Hematopoietic multipotent progenitor cell treated with erythropoietin and hydrocortisone succinate and interleukin-3 and kit ligand, for 15 days (in vitro differentiated cells): Measurements from ENCODE around the gene FOXC2.

Experiments
- DNase-seq: peaks from one replicate; pipeline ENCODE4 v3.0.0-alpha.2; 2015; ENCODE audit warnings: low spot score

The FOXC2 gene

GRCh38 chr16:86556576-86556975 is 10.1 kb upstream of the FOXC2 start:
- DNase-seq, result no peak

GRCh38 chr16:86557587-86557986 is 9.0 kb upstream of the FOXC2 start:
- DNase-seq, result no peak

- no peak for DNase-seq
Measured at GRCh38 chr16:86558355-86559193, 8.1 kb upstream of the FOXC2 start.

DNA sequence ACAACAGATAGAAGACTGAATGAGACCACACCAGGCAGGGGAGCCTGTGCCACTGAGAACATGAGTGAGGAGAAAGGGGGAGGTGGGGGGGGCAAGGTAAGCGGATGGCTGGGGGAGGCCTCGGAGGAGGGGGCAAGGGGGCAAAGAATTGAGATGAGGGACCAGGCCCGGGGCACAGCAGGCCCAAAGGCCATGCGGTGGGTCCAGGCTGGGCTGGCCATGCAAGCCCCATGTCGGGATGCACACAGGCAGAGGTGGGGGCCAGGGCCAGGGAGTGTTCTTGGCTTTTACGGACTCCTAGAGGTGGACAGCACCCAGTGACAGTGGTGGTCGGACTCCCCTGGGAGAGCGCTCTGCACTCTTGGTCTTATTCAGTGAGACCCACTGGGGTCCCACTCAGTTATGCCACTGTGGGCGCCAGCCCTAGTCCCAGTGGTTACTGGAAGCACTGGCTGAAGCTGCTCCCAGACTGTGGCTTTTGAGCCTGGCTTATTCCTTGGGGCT is 6.8 kb upstream of the FOXC2 start:
- no peak for DNase-seq

- DNase-seq, result no peak
Measured at GRCh38 chr16:86562356-86562755, 4.3 kb upstream of the FOXC2 start.

DNA sequence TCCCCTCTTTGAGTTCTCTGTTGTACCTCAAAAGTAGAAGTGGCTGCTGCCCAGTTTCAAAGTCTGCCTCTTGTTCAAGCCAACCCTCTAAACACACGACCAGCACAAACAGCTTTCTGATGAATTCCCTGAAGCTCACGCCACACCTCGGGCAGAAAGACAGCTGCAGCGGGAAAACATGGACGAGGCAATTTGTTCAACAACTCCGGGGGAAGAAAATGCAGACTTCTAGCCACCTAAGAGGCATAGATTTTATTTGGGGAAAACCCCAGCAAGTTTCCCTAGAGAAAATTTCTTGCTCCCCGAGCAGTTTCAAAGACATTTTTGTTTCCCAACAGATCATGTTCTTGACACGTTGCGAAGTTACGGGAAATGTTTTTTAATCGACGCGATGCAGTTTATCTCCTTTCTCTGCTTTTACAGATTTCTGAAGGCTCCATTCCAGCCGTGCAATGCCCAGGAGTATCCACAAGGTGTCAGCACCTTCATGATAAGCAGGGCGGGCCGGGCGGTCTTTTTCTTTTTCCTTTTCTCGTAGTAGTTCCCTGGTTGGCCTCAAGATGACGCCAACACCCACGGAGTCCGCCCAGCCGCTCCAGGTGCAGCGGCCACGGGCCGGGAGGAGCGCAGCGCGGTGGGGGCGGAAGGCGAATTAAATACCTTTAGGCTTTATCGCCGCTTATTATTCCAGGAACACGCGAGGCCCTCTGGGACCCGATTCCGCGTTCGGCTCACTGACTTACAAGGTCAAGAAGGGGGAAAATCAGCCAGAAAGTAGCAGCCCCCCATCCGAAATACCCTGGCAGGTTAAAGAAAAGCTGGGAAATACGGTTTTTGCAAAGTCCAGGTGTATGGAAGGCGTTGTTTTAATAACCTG is 2.9 kb upstream of the FOXC2 start:
- DNase-seq, result peak; percentile 81

DNA sequence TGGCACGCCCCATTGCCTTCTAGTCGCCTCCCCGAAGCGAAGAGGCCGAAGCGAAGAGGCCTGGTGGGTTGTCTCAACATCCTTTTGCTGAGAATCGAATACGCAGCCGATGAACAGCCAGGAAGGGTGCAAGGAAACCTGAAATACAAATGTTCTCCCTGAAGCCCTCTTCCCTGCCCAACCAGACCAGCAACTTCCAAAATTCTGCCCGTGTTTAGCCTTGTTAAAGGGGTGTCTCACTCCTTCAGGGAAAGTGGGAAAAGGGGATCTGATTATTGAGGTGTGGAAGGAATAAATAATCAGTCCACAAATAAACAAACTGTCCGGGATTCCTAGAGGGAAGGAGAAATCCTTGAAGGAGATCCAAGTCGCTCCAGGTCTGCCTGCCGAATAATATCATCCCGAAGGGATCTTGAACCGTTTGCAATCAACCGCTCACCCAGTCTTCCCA is 1.4 kb upstream of the FOXC2 start:
- no peak for DNase-seq

- DNase-seq, result no peak
Measured at GRCh38 chr16:86565644-86566511, 751 bp upstream of the FOXC2 start.

DNA sequence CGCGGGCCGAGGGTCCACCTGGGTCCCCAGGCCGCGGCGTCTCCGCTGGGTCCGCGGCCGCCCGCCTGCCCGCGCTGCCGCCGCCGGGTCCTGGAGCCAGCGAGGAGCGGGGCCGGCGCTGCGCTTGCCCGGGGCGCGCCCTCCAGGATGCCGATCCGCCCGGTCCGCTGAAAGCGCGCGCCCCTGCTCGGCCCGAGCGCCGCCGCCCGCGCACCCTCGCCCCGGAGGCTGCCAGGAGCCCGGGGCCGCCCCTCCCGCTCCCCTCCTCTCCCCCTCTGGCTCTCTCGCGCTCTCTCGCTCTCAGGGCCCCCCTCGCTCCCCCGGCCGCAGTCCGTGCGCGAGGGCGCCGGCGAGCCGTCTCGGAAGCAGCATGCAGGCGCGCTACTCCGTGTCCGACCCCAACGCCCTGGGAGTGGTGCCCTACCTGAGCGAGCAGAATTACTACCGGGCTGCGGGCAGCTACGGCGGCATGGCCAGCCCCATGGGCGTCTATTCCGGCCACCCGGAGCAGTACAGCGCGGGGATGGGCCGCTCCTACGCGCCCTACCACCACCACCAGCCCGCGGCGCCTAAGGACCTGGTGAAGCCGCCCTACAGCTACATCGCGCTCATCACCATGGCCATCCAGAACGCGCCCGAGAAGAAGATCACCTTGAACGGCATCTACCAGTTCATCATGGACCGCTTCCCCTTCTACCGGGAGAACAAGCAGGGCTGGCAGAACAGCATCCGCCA is 504 bp downstream of the FOXC2 start:
- no peak for DNase-seq

DNA sequence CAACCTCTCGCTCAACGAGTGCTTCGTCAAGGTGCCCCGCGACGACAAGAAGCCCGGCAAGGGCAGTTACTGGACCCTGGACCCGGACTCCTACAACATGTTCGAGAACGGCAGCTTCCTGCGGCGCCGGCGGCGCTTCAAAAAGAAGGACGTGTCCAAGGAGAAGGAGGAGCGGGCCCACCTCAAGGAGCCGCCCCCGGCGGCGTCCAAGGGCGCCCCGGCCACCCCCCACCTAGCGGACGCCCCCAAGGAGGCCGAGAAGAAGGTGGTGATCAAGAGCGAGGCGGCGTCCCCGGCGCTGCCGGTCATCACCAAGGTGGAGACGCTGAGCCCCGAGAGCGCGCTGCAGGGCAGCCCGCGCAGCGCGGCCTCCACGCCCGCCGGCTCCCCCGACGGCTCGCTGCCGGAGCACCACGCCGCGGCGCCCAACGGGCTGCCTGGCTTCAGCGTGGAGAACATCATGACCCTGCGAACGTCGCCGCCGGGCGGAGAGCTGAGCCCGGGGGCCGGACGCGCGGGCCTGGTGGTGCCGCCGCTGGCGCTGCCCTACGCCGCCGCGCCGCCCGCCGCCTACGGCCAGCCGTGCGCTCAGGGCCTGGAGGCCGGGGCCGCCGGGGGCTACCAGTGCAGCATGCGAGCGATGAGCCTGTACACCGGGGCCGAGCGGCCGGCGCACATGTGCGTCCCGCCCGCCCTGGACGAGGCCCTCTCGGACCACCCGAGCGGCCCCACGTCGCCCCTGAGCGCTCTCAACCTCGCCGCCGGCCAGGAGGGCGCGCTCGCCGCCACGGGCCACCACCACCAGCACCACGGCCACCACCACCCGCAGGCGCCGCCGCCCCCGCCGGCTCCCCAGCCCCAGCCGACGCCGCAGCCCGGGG is 1.3 kb downstream of the FOXC2 start:
- no peak for DNase-seq

DNA sequence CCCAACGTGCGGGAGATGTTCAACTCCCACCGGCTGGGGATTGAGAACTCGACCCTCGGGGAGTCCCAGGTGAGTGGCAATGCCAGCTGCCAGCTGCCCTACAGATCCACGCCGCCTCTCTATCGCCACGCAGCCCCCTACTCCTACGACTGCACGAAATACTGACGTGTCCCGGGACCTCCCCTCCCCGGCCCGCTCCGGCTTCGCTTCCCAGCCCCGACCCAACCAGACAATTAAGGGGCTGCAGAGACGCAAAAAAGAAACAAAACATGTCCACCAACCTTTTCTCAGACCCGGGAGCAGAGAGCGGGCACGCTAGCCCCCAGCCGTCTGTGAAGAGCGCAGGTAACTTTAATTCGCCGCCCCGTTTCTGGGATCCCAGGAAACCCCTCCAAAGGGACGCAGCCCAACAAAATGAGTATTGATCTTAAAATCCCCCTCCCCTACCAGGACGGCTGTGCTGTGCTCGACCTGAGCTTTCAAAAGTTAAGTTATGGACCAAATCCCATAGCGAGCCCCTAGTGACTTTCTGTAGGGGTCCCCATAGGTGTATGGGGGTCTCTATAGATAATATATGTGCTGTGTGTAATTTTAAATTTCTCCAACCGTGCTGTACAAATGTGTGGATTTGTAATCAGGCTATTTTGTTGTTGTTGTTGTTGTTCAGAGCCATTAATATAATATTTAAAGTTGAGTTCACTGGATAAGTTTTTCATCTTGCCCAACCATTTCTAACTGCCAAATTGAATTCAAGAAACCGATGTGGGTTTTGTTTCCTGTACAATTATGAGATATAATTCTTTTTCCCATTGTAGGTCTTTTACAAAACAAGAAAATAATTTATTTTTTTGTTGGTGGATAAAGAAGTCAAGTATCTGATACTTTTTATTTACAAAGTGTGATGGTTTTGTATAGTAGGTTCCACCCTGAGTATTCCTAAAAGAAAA is 2.3 kb downstream of the FOXC2 start:
- no peak for DNase-seq

GRCh38 chr16:86569701-86570447 is 3.2 kb downstream of the FOXC2 start:
- no peak for DNase-seq

- no peak for DNase-seq
Measured at GRCh38 chr16:86570558-86571529, 4.2 kb downstream of the FOXC2 start.

- no peak for DNase-seq
Measured at GRCh38 chr16:86571530-86571915, 4.9 kb downstream of the FOXC2 start.

DNA sequence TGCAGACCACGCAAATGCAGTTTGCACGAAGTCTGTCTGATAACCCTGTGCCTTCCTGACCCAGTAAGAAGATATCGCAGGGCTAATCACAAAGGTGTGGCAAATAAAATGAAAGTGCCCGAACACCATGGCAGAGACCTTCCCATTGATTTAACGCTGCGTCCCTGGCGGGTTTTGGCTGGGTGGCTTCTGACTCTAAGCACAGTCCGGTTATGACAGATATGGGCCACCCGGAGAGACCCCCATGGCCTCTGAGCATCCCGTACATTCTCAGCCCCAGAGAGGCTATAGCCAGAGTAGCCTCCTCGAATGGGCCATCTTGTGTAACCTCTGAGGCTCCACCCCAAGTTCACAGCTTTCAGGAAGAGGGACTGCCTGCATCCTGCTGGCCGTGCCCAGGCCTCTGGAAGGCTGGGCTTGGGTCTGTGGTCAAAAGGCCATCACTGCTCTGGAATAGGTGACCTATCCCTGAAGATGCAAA is 5.5 kb downstream of the FOXC2 start:
- DNase-seq, result no peak

DNA sequence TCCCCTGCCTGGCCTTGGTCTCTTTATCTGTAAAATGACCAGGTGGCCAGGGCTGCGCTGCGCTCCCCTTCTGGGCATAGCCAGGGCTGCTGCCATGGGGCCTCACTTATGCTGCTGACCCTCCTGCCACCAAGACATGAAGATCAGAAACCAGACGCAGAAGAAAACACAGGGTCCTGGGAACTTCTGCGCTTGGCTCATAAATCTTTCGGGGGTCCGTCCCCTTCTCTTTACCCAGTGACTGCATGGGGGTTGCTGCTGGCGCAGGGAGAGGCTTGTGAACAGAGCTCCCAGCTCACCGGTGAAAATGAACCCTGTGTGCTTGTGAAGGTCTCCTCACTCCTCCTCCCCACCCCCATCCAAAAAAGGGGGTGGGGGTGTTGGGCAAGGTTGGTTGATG is 6.0 kb downstream of the FOXC2 start:
- DNase-seq, result no peak

DNA sequence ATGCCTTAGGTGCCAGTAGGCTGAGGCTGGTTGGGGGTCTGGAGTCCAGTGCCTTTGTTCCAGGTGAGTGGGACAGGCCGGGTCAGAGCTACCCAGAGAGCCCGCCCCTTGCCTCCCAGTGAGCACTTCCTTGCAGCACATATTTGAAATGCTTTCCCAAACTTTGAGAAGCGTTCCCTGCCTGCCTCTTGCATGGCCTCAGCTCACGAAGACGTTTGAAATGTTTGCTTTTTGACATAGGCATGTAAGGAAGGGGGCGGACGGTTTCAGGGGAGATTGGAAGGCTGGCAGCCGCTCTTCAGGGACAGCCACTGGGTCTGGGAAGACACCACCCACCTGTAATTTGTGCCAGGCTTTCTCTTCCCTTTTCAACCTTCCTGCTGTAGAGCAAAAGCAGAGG is 6.6 kb downstream of the FOXC2 start:
- no peak for DNase-seq
